UCSD-AML1 (cell line): Measurements from ENCODE around the gene DRG2.

ENCODE experiments used
- DNase-seq: peaks from one replicate; lab custom pipeline; 2025; ENCODE audit not compliant: unreplicated experiment; lab: John Stamatoyannopoulos, UW

The DRG2 gene

GRCh38 chr17:18115517-18115916, 27.8 kb downstream of the DRG2 start:
- no peak for DNase-seq

DNA sequence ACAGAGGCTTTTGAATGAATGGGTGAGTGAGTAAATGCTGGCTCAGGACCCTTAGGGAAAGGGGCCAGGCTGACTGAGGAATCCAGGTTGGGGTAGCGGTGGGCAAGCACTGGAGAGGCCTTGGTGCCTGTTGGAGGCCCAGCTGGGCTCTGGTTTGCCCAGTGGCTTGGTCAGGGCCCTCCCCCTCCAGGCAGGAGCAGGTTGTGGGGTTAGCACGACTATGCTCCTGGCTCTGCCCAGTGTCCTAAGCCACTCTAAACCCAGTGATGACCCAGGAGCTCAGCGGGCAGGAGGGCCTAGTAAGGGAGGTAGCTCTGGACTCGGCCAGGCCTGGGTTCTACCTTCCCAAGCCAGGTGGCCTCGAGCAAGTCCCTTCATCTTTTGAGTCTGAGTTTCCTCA, 28.3 kb downstream of the DRG2 start:
- no peak for DNase-seq

DNA sequence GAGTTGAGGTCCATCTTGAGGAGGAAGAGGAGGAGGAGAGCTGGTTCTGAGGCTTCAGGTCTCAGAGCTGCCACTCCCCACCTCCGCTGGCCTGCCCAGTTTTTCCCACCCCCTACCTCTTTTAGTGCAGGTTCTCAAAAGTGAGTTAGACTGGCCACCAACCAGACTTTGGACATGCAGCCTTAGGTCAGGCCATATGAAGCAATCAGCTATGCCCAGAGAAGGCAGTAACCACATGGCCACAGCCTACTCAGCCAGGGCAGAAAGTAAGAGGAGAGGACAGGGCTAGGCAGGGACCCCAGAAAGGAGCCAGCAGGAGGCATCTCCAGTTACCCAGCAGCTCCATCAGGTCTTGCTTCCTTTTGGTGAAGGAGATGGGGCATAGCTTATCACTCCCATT, 29.8 kb downstream of the DRG2 start:
- no peak for DNase-seq

DNA sequence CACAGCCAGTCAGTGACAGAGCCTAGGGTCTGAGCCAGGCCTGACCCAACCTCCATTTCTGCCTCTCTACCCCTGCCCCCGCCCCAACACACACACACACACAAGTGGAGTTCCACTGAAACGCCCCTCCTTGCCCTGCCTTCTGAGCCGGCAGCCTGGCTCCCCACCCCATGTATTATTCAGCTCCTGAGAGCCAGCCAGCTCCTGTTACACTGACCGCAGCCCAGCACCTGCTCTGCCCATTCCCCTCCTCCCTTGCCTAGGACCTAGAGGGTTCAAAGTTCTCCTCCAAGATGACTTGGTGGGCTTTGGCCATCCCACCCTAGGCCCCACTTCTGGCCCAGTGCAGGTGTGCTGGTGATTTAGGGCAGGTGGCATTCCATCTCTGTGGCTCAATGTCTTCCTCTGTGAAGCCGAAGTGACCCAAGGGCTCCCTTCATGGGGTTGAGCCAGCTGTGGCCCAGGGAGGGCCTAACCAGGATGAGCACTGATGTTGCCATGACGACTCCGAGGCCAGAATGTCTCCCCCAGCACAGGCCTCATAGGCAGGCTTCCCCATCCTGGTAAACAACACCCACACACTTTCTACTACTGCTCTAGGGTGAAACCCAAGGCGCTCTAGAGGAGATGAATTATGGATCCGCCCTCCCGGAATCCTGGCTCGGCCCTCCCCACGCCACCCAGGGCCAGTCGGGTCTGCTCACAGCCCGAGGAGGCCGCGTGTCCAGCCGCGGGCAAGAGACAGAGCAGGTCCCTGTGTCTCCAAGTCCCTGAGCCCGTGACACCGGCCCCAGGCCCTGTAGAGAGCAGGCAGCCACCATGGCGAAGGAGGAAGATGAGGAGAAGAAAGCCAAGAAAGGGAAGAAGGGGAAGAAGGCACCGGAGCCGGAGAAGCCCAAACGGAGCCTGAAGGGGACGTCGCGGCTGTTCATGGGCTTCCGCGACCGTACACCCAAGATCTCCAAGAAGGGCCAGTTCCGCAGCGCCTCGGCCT, 30.5 kb downstream of the DRG2 start:
- no peak for DNase-seq

- no peak for DNase-seq
Measured at GRCh38 chr17:18119166-18119745, 31.5 kb downstream of the DRG2 start.

- DNase-seq = no peak
Measured at GRCh38 chr17:18119938-18120337, 32.2 kb downstream of the DRG2 start.

DNA sequence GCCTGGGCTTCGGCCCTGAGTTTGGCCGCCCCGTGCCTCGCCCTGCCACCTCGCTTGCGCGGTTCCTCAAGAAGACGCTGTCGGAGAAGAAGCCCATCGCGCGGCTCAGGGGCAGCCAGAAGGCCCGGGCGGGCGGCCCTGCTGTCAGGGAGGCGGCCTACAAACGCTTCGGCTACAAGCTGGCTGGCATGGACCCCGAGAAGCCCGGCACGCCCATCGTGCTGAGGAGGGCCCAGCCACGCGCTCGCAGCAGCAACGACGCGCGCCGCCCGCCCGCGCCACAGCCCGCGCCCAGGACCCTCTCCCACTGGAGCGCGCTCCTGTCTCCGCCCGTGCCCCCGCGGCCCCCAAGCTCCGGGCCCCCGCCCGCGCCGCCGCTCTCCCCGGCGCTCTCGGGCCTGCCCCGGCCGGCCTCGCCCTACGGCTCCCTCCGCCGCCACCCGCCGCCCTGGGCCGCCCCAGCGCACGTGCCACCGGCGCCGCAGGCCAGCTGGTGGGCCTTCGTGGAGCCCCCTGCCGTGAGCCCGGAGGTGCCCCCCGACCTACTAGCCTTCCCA, 32.8 kb downstream of the DRG2 start:
- DNase-seq = no peak

DNA sequence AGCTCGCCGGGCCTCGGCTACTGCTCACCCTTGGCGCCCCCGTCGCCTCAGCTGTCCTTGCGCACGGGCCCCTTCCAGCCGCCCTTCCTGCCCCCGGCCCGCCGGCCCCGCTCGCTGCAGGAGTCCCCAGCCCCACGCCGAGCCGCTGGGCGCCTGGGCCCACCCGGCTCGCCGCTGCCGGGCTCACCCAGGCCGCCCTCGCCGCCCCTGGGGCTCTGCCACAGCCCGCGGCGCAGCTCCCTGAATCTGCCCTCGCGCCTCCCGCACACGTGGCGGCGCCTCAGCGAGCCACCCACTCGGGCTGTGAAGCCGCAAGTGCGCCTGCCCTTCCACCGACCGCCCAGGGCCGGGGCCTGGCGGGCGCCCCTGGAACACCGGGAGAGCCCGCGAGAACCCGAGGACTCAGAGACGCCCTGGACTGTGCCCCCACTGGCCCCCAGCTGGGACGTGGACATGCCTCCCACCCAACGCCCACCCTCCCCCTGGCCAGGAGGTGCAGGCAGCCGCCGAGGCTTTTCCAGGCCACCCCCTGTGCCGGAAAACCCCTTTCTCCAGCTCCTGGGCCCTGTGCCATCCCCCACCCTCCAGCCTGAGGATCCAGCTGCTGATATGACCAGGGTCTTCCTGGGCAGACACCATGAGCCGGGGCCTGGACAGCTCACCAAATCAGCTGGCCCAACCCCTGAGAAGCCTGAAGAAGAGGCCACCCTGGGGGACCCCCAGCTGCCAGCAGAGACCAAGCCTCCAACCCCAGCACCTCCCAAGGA, 33.6 kb downstream of the DRG2 start:
- no peak for DNase-seq

- DNase-seq = no peak
Measured at GRCh38 chr17:18122990-18123753, 35.4 kb downstream of the DRG2 start.

DNA sequence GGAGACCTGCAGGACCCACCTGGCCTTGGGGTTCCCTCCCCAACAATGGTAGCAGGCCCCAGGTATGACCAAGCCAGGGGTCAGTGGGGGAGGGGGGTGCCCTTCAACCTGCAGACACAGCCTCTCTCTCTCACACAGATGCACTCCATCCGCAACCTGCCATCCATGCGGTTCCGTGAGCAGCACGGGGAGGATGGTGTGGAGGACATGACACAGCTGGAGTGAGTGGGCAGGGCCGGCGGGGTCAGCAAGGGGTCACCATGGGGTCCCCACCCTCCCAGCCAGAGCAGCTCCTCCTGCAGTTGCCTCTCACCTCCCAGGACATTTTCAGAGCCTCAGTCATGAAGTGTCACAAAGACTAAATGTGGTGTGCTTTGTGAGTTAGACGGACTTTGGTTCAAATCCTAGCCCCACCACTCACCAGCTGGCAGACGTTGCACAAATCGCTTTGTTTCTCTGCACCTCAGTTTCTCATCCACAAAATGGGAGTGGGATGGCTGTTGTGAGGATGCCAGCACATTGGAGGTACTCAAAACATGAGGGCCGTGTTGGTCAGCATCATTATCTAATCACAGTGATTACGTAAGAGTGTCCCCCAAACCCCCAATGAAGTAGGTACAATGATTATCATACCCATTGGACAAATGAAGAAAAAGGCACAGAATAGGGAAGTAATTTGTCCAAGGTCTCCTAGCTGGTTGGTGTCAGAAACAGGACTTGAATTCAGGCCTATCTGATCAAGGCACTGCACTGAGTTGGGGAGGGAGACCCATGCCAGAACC, 36.8 kb downstream of the DRG2 start:
- no peak for DNase-seq

DNA sequence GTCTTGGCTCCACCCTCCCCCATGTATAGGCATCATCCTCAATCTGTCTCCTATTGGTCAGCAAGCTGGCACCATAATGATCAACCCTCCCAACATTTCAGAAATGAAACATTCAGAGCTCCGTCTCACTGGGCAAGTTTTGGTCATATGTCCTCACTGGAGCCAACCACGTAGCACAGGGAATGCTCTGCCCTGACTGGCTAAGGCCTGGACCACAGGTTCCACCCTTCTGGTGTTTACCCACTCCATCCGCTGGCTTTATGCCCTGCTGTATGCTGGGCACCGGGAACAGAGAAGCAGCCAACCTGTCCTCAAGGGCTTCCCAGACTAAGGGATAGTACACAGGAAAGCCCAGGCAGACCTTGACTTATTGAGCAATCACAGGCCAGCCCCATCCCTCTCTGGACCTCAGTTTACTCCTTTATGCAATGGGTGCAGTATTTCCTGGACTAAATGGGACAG, 41.3 kb downstream of the DRG2 start:
- DNase-seq = no peak

DNA sequence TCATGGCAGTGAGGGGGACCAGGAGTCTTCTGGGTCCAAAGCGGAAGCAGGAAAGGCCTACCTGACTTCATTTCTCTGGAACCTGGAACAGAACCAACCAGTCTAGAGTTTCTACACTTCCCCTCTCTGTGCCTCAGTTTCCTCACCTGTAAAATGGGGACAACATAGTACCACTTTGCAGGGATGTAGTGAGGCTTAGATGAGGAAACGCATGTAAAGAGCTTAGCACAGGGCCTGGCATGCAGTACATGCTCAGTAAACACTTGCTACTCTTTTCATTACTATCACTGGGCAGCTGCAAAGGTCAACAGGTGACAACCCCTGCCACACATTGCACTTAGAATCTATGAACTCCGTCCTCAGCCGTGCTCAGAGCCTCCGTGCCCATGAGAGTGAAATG, 45.0 kb downstream of the DRG2 start:
- no peak for DNase-seq

DNA sequence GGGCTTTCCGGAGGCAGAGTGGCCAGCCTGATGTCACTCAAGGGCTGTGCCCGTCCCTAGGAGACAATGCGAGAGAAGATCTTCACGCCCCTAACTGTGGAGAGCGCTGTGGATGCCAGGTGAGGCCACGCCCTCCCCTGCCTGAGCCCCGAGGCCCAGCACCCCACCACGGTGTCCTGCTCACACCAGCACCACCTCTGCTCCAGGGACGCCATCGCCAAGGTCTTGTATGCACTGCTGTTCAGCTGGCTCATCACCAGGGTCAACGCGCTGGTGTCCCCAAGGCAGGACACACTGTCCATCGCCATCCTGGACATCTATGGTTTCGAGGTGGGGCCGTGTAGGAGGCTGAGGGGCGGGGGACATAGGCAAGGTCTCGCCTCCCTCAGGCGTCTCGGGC, 48.6 kb downstream of the DRG2 start:
- DNase-seq = no peak

- no peak for DNase-seq
Measured at GRCh38 chr17:18138065-18138749, 50.5 kb downstream of the DRG2 start.

DNA sequence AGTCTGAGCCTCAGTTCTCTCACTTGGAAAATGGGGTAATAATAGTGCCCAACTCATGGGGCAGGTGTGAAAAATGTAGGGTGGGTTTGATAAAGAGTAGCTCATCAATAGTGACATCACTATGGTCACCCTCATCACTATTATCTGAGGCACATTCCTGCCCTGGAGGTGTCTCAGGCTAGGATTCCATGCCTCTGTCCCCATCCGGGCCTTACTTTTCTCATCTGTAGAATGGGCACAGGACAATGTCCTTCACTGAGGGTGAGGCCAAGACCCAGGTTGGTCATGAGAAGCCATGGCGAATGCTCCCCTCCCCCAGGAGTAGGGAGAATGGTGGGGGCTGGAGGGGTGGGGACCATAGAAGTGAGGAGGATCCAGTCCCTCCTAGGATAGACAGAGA, 51.3 kb downstream of the DRG2 start:
- DNase-seq = no peak

GRCh38 chr17:18139498-18139897, 51.8 kb downstream of the DRG2 start:
- DNase-seq = no peak

GRCh38 chr17:18139949-18140348, 52.2 kb downstream of the DRG2 start:
- peak; percentile 32 for DNase-seq

GRCh38 chr17:18140648-18141047, 52.9 kb downstream of the DRG2 start:
- no peak for DNase-seq

- no peak for DNase-seq
Measured at GRCh38 chr17:18141210-18141803, 53.6 kb downstream of the DRG2 start.
